ENCODE measurements around the gene IL1RAPL2.

IL1RAPL2 gene

GRCh38 chrX:105451401-105451800, 885.4 kb downstream of the IL1RAPL2 start:
- no peak for DNase-seq (ENCODE audit: low read depth in 1 of 2, low spot score in 1 of 2)

- DNase-seq (ENCODE audit: low read depth in 1 of 2, low spot score in 1 of 2), result no peak
Measured at GRCh38 chrX:105458846-105459245, 892.8 kb downstream of the IL1RAPL2 start.

GRCh38 chrX:105460376-105460775, 894.4 kb downstream of the IL1RAPL2 start:
- DNase-seq (ENCODE audit: low read depth in 1 of 2, low spot score in 1 of 2), result no peak

GRCh38 chrX:105461016-105461415, 895.0 kb downstream of the IL1RAPL2 start:
- no peak for DNase-seq (ENCODE audit: low read depth in 1 of 2, low spot score in 1 of 2)

GRCh38 chrX:105462186-105462585, 896.2 kb downstream of the IL1RAPL2 start:
- no peak for DNase-seq (ENCODE audit: low read depth in 1 of 2, low spot score in 1 of 2)

- DNase-seq (ENCODE audit: low read depth in 1 of 2, low spot score in 1 of 2), result no peak
Measured at GRCh38 chrX:105463473-105463872, 897.5 kb downstream of the IL1RAPL2 start.

- DNase-seq (ENCODE audit: low read depth in 1 of 2, low spot score in 1 of 2), result no peak
Measured at GRCh38 chrX:105464618-105465017, 898.6 kb downstream of the IL1RAPL2 start.

- DNase-seq (ENCODE audit: low read depth in 1 of 2, low spot score in 1 of 2), result no peak
Measured at GRCh38 chrX:105468741-105469140, 902.7 kb downstream of the IL1RAPL2 start.

- no peak for DNase-seq (ENCODE audit: low read depth in 1 of 2, low spot score in 1 of 2)
Measured at GRCh38 chrX:105471597-105471996, 905.6 kb downstream of the IL1RAPL2 start.

GRCh38 chrX:105475801-105476200, 909.8 kb downstream of the IL1RAPL2 start:
- no peak for DNase-seq (ENCODE audit: low read depth in 1 of 2, low spot score in 1 of 2)

GRCh38 chrX:105477351-105477750, 911.4 kb downstream of the IL1RAPL2 start:
- no peak for DNase-seq (ENCODE audit: low read depth in 1 of 2, low spot score in 1 of 2)

GRCh38 chrX:105480646-105481310, 914.8 kb downstream of the IL1RAPL2 start:
- DNase-seq (ENCODE audit: low read depth in 1 of 2, low spot score in 1 of 2), result no peak

GRCh38 chrX:105483011-105483410, 917.0 kb downstream of the IL1RAPL2 start:
- no peak for DNase-seq (ENCODE audit: low read depth in 1 of 2, low spot score in 1 of 2)

- DNase-seq (ENCODE audit: low read depth in 1 of 2, low spot score in 1 of 2), result no peak
Measured at GRCh38 chrX:105488716-105489115, 922.7 kb downstream of the IL1RAPL2 start.

GRCh38 chrX:105495376-105495775, 929.4 kb downstream of the IL1RAPL2 start:
- DNase-seq (ENCODE audit: low read depth in 1 of 2, low spot score in 1 of 2), result no peak

GRCh38 chrX:105502336-105502735, 936.3 kb downstream of the IL1RAPL2 start:
- no peak for DNase-seq (ENCODE audit: low read depth in 1 of 2, low spot score in 1 of 2)

GRCh38 chrX:105515561-105515960, 949.6 kb downstream of the IL1RAPL2 start:
- no peak for DNase-seq (ENCODE audit: low read depth in 1 of 2, low spot score in 1 of 2)

- DNase-seq (ENCODE audit: low read depth in 1 of 2, low spot score in 1 of 2), result no peak
Measured at GRCh38 chrX:105526431-105526830, 960.4 kb downstream of the IL1RAPL2 start.

- no peak for DNase-seq (ENCODE audit: low read depth in 1 of 2, low spot score in 1 of 2)
Measured at GRCh38 chrX:105527759-105528158, 961.8 kb downstream of the IL1RAPL2 start.

- DNase-seq (ENCODE audit: low read depth in 1 of 2, low spot score in 1 of 2), result no peak
Measured at GRCh38 chrX:105533951-105534350, 968.0 kb downstream of the IL1RAPL2 start.

- DNase-seq (ENCODE audit: low read depth in 1 of 2, low spot score in 1 of 2), result no peak
Measured at GRCh38 chrX:105543283-105543682, 977.3 kb downstream of the IL1RAPL2 start.

GRCh38 chrX:105550043-105550663, 984.2 kb downstream of the IL1RAPL2 start:
- DNase-seq (ENCODE audit: low read depth in 1 of 2, low spot score in 1 of 2), result no peak

- DNase-seq (ENCODE audit: low read depth in 1 of 2, low spot score in 1 of 2), result no peak
Measured at GRCh38 chrX:105552395-105552794, 986.4 kb downstream of the IL1RAPL2 start.

Measured in stimulated activated CD4-positive, alpha-beta T cell treated with anti-CD3 and anti-CD28 coated beads, Interleukin-15, amount 100 ng/mL, for 1 hour (primary cell).